ENCODE data around the gene PACS2. TPM values are rescaled to one million over a fixed set of nuclear protein-coding genes. Genes with fewer than 3 reads are reported as not detected.

PACS2 gene
- polyA plus RNA-seq, 3 donors = 3.1 to 87.0 (median 3.7) TPM

DNA sequence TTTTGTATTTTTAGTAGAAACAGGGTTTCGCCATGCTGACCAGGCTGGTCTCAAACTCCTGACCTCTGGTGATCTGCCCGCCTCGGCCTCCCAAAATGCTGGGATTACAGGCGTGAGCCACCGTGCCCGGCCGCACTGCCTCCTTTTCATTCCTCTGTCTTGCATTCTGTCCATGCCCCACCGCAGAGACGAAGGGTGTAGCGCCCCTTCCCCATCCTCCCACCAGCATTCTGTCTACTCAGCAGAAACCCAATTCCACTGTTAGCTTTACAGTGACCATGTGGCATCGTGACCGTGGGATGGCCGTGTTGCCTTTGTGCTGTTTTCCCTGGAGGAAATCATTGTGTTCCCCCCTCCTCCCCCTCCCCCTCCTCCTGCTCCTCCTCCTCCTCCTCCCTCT, 94.0 kb downstream of the PACS2 start:
- Histone ChIP-seq H3K79me2 (ENCODE audit: insufficient read depth, low read length) (peaks cover 4% of the 10 kb centered on the region), H3K9ac (ENCODE audit: insufficient read depth, low read length, poor library complexity, severe bottlenecking) (no peak overlapping the region), H3K9me3 (replicated peaks in 1 of 2; ENCODE audit: control insufficient read depth in 1 of 2, insufficient read depth in 1 of 2, low read length in 2 of 2) (no peaks in the 10 kb centered on the region), H3K4me1 (ENCODE audit: control insufficient read depth in 1 of 2, insufficient read depth in 2 of 2, low read length in 2 of 2) (peaks cover 52 to 69% of the 10 kb centered on the region in 2 donors), H3K4me3 (replicated peaks in 1 of 3; ENCODE audit: low read depth in 2 of 3, low read length in 3 of 3) (no peak overlapping the region), H3K36me3 (replicated peaks in 1 of 2; ENCODE audit: control insufficient read depth in 1 of 2, insufficient read depth in 2 of 2, low read length in 2 of 2) (no peaks in the 10 kb centered on the region), H3K27me3 (ENCODE audit: control insufficient read depth in 2 of 2, insufficient read depth in 2 of 2, low read length in 2 of 2) (peaks cover 0 to 29% of the 10 kb centered on the region in 2 donors), H3K4me2 (replicated peaks; ENCODE audit: extremely low read depth, low read length, poor library complexity, severe bottlenecking) (no peak overlapping the region), H2AFZ (ENCODE audit: insufficient read depth, low read depth, low read length, poor library complexity, severe bottlenecking) (no peak overlapping the region), H4K20me1 (ENCODE audit: insufficient read depth, low read length) (no peaks in the 10 kb centered on the region), H3K27ac (ENCODE audit: low read depth in 1 of 2, low read length in 2 of 2) (peak overlapping the region in 1 of 2 donors; percentile 37)
- intact Hi-C loops (cut with micrococcal nuclease) = loop anchor here in 1 of 2 donors (5.0 kb wide), 1 partner anchor 36 kb away; no protein-coding TSS in a partner anchor
- H3K9me3 Mint-ChIP-seq = peaks cover 0 to 3% (median 0%) of the 10 kb centered on the region in 7 donors
- WGBS (ENCODE audit: insufficient coverage) = 96% methylated on average over 13 of the region's 13 CpGs
- H3K4me1 Mint-ChIP-seq = peaks cover 54% of the 10 kb centered on the region
- peaks cover 21 to 35% (median 30%) of the 10 kb centered on the region in 3 donors for H3K27me3 Mint-ChIP-seq (ENCODE audit: low read depth in 3 of 3)
- DNase-seq = no peak
- TF ChIP-seq, protein P1, sequence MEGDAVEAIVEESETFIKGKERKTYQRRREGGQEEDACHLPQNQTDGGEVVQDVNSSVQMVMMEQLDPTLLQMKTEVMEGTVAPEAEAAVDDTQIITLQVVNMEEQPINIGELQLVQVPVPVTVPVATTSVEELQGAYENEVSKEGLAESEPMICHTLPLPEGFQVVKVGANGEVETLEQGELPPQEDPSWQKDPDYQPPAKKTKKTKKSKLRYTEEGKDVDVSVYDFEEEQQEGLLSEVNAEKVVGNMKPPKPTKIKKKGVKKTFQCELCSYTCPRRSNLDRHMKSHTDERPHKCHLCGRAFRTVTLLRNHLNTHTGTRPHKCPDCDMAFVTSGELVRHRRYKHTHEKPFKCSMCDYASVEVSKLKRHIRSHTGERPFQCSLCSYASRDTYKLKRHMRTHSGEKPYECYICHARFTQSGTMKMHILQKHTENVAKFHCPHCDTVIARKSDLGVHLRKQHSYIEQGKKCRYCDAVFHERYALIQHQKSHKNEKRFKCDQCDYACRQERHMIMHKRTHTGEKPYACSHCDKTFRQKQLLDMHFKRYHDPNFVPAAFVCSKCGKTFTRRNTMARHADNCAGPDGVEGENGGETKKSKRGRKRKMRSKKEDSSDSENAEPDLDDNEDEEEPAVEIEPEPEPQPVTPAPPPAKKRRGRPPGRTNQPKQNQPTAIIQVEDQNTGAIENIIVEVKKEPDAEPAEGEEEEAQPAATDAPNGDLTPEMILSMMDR (IDR thresholded peaks at IDR 0.05) = no peak
- peaks cover 0 to 6% of the 10 kb centered on the region in 2 donors for H3K36me3 Mint-ChIP-seq
- no peak overlapping the region for H3K4me3 Mint-ChIP-seq
- H3K27ac Mint-ChIP-seq = peak overlapping the region in 3 of 7 donors; percentile 66 to 73 (median 71)

DNA sequence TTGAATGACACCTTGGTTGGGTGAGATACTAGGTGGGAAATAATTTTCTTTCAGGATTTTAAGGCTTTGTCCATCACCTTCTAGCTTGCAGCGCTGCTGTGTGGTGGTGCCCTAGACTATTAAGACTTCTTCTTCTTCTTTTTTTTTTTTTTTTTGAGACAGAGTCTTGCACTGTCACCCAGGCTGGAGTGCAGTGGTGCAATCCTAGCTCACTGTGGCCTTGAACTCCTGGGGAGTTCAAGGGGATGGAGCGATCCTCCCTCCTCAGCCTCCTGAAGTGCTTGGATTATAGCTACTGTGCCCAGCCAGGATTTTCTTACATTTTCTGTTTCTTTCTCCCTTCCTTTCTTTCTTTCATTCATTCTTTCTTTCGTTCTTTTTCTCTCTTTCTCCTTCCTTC, 94.8 kb downstream of the PACS2 start:
- peaks cover 4% of the 10 kb centered on the region for H3K79me2 ChIP-seq (ENCODE audit: insufficient read depth, low read length)
- Mint-ChIP-seq H3K4me1 (peaks cover 50% of the 10 kb centered on the region), H3K27ac (peak overlapping the region in 5 of 7 donors; percentile 63 to 81 (median 73)), H3K9me3 (peaks cover 0 to 3% (median 0%) of the 10 kb centered on the region in 7 donors), H3K36me3 (peaks cover 0 to 6% of the 10 kb centered on the region in 2 donors), H3K4me3 (peak overlapping the region in 1 of 2 donors; percentile 16), H3K27me3 (ENCODE audit: low read depth in 3 of 3) (peaks cover 29 to 41% (median 38%) of the 10 kb centered on the region in 3 donors)
- H3K4me1 ChIP-seq (ENCODE audit: control insufficient read depth in 1 of 2, insufficient read depth in 2 of 2, low read length in 2 of 2) = peaks cover 50 to 64% of the 10 kb centered on the region in 2 donors
- H3K4me2 ChIP-seq (replicated peaks; ENCODE audit: extremely low read depth, low read length, poor library complexity, severe bottlenecking) = peak overlapping the region; percentile 12
- H3K9me3 ChIP-seq (replicated peaks in 1 of 2; ENCODE audit: control insufficient read depth in 1 of 2, insufficient read depth in 1 of 2, low read length in 2 of 2) = no peaks in the 10 kb centered on the region
- 33% methylated on average over 2 of the region's 3 CpGs for WGBS (ENCODE audit: insufficient coverage)
- no peak overlapping the region for H3K4me3 ChIP-seq (replicated peaks in 1 of 3; ENCODE audit: low read depth in 2 of 3, low read length in 3 of 3)
- H4K20me1 ChIP-seq (ENCODE audit: insufficient read depth, low read length) = no peaks in the 10 kb centered on the region
- no peak overlapping the region for H3K9ac ChIP-seq (ENCODE audit: insufficient read depth, low read length, poor library complexity, severe bottlenecking)
- intact Hi-C loops (cut with micrococcal nuclease) = loop anchor here in 1 of 2 donors (5.0 kb wide), 1 partner anchor 37 kb away; no protein-coding TSS in a partner anchor
- no peak overlapping the region for H2AFZ ChIP-seq (ENCODE audit: insufficient read depth, low read depth, low read length, poor library complexity, severe bottlenecking)
- H3K36me3 ChIP-seq (replicated peaks in 1 of 2; ENCODE audit: control insufficient read depth in 1 of 2, insufficient read depth in 2 of 2, low read length in 2 of 2) = no peaks in the 10 kb centered on the region
- peaks cover 2 to 37% of the 10 kb centered on the region in 2 donors for H3K27me3 ChIP-seq (ENCODE audit: control insufficient read depth in 2 of 2, insufficient read depth in 2 of 2, low read length in 2 of 2)
- H3K27ac ChIP-seq (ENCODE audit: low read depth in 1 of 2, low read length in 2 of 2) = peak overlapping the region in 1 of 2 donors; percentile 37
- TF ChIP-seq, protein P1 (IDR thresholded peaks at IDR 0.05) = no peak
- peak; percentile 32 to 40 (median 35) for DNase-seq
